ENCODE measurements around the gene SNAPC2.
"Not testable (repeated sequence)": the region's sequence is repeated elsewhere in the genome, so short reads cannot be mapped to it uniquely, and the experiment has no call there.

The SNAPC2 gene

DNA sequence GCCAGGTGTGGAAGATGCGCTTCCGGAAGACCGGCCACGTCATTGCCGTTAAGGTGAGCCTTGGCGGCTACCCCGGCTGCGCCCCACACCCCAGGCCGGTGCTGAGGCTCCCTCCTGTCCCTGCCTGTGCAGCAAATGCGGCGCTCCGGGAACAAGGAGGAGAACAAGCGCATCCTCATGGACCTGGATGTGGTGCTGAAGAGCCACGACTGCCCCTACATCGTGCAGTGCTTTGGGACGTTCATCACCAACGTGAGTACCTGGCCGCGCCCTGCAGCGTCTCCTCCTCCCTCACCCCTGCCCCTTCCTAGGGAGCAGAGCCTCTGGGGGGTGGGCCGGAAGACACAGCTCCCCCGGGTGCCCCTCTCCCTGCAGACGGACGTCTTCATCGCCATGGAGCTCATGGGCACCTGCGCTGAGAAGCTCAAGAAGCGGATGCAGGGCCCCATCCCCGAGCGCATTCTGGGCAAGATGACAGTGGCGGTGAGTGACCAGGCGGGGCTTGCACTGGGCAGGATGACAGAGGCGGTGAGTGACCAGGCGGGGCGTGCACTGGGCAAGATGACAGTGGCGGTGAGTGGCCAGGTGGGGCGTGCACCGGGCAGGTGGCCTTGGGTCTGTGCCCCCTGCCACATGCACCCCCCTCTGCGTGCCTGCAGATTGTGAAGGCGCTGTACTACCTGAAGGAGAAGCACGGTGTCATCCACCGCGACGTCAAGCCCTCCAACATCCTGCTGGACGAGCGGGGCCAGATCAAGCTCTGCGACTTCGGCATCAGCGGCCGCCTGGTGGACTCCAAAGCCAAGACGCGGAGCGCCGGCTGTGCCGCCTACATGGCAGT, 9.6 kb upstream of the SNAPC2 start:
- DNase-seq, result no peak

DNA sequence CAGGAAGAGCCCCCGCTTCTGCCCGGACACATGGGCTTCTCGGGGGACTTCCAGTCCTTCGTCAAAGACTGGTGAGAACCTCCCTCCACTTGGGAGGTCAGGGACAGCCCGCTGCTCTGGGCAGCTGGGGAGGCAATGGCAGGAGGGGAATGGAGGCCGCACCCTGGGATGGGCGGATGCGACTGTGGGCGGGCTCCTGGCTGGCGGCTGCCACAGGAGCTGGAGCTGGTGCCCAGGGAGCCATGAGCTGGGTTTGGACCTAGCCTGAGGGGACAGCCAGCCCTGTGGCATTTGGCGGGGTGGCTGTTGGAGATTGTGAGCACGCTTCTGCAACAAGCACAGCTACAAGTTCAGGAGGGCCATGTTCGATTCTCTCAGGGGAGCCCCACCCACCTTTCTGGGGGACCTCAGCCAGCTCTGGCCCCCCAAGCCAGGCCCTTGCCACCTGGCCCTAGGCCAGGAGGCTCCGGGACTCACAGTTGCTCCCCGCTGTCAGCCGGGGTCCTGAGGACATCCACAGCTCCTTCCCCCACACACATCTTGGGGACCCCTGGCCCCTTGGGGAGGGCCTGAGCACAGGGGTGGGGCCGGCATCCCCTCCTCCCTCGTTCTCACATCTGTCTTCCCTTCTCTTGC, 8.5 kb upstream of the SNAPC2 start:
- DNase-seq, result no peak

DNA sequence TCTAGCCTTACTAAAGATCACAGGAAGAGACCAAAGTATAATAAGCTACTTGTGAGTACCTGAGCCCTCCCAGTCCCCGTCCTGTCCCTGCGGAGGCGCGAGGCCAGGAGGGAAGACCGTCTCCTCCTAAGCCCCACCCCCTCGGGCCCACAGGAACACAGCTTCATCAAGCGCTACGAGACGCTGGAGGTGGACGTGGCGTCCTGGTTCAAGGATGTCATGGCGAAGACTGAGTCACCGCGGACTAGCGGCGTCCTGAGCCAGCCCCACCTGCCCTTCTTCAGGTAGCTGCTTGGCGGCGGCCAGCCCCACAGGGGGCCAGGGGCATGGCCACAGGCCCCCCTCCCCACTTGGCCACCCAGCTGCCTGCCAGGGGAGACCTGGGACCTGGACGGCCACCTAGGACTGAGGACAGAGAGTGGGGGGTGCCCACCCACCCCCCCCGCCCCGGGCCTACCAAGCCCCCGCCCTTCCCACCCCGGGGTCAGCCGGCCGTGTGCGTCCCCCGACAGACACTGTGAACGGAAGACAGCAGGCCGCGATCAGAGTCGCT, 7.9 kb upstream of the SNAPC2 start:
- DNase-seq, result no peak

DNA sequence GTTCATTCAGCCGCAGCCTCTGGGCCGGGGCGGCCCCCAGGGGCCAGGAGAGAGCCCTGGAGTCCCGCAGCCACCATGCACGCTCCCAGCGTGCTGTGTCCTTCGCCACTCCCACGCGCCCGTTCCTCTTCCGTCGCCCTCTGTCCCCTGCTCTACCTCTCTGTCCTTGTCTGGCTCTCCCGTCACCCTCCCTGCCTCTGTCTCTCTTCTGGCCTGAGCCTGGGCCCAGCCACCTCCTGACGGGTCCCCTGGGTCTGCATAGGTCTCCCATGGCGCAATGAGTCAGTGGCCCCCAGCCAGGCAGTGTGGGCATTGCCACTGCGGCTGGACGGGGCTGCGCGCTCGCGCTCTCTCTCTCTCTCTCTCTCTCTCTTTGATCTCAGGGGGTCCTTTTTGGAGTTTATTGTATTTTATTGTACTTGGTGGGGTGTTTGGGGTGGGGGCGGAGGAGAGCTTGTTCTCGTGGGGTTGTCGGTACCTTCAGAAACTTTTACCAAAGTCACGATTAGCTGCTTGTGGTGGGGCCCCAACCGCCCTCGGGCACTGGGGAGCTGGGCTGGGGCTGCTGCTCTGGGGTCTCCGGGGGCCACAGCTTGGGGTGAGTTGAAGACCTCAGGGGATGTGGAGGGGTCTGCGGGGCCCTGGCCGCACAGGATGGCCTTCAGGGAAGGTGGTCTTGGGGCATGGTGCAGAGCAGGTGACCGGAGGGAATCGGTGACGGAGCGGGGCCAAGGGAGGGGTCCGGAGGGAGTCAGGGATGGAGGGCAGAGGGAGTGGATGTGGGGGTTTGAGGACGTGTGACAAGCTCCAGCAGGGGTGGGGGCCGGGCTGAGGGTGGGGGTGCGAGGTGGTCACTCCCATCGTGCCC, 7.2 kb upstream of the SNAPC2 start:
- DNase-seq, result no peak

DNA sequence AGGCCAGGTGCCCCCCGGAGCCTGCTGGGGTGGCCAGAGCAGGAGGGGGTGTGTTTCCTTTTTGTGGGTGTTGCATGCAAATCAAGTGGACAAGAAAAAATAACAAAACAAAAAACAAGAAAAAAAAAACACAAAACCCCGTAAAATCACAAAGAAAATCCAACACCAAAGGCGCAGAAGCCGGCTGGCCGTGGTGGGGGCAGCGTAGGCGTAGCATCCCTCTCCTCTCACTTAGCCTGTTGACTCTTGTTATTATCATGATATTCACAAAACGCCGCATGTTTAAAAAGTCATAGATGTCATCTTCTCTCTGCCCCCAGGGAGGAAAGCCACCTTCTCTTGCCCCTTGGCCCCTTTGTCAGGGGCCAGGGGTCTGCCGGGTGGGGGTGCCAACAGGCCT, 6.5 kb upstream of the SNAPC2 start:
- DNase-seq, result no peak

DNA sequence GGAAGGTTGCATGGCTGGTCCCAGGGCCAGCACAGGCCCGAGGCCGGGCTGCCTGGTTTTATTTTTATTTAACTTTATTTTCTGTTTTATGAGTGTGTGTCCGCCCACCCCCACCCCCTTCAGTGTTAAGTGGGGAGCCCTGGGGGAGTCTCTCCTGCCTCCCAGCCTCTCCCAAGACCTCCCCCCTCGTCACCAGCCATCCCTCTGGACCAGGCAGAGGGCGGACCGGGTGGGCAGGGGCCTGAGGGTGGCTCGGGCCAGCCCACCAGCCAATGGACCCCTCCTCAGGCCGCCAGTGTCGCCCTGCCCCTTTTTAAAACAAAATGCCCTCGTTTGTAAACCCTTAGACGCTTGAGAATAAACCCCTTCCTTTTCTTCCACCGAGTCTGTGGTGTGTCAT, 6.0 kb upstream of the SNAPC2 start:
- no peak for DNase-seq

DNA sequence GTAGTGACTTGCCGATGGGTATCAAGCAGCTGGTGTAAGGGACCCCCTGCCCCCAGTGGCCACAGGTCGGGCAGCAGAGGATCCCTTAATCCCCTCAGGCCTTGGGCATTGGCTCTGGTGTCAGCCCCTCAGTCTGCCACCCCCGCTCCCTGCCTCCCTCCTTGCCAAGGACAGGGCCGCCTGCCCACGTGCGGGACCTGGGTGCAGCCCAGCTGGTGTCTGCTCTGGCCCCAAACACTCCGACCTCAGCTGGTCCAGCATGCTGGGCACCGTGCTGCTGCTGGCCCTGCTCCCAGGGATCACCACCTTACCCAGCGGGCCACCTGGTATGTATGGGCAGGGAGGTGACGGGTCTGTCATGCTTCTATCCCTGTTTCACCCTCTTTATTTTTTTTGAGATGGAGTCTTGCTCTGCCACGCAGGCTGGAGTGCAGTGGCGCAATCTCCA, 5.5 kb upstream of the SNAPC2 start, which contains the start of gene TGFBR3L:
Gene TGFBR3L (plus strand): TSS at position 233 of the 448 bp plus-strand sequence.
- DNase-seq, result no peak

DNA sequence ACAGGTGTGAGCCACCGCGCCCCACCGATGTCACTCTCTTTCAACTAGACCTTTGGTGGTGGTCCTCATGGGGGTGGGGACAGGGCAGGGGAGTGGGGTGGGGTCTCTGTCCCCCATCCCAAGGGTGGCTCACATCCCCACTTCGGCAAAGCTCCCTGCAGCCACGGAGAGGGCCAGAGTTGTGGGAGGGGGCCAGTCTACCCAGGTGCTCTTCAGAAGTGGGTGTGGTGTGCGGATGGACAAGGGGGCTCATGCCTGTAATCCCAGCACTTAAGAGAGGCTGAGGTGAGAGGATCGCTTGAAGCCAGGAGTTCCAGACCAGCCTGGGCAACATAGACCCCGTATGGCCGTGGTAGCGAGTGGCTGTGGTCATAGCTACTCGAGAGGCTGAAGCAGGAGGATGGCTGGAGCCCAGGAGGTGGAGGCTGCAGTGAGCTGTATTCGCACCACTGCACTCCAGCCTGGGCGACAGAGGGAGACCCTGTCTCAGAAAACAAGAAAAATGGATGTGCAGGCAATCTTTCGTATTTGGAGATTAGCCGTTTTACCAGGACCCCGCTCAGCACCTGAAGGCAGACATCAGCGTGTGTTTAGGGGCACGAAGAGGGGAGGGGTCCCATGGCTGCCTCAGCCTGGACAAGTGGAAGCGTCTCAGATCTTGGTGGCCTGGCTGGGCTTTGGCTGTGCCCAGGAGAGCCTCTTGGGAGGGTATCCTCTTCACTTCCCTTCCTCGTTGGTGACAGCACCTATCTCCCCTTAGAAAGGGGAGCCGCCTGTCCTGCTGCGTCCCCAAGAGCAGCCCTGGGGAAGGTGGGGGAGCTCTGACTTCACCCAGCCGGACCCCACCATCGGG, 4.7 kb upstream of the SNAPC2 start:
- no peak for DNase-seq

DNA sequence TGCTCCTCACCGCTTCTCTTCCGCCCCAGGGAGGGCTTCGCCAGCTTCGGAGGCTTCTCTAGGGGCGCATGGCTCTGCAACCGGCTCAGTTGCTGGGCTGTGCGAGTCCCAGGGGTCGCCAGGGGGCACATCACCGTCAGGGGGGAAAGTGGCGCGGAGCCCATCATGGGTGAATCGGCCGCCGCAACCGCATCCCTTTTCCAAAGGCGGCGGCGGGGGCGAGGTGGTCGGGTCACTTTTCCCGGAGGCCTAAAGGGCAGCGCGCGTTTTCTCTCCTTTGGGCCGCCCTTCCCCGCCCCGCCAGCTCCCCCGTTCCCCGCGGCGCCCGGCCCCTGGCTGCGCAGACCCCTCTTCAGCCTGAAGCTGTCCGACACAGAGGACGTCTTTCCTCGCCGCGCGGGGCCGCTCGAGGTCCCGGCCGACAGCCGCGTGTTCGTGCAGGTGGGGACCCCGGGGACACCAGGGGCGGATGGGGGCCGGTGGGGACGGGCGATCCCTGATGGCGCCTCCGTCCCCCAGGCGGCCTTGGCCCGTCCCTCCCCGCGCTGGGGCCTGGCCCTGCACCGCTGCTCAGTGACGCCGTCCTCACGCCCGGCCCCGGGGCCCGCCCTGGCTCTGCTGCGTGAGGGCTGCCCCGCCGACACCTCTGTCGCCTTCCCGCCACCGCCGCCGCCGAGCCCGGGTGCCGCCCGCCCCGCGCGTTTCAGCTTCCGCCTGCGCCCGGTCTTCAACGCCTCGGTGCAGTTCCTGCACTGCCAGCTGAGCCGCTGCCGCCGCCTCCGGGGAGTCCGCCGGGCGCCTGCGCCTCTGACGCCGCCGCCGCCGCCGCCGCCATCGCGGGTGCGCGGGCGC, 3.8 kb upstream of the SNAPC2 start:
- no peak for DNase-seq

DNA sequence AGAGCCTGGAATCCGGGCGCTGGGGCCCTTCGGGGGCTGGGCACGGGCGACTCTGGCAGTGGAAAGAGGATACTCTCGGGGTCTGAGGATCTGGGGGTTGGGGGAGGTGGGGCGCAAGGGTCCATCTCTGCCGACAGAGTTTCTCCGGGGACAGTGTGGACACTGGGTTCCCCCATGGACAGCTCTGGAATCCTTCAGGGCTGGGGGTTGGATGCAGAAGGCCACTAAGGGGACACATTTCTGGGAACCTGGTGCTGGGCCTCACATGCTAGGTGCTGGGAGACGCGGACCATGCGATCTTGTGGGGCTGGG, 3.2 kb upstream of the SNAPC2 start:
- no peak for DNase-seq

DNA sequence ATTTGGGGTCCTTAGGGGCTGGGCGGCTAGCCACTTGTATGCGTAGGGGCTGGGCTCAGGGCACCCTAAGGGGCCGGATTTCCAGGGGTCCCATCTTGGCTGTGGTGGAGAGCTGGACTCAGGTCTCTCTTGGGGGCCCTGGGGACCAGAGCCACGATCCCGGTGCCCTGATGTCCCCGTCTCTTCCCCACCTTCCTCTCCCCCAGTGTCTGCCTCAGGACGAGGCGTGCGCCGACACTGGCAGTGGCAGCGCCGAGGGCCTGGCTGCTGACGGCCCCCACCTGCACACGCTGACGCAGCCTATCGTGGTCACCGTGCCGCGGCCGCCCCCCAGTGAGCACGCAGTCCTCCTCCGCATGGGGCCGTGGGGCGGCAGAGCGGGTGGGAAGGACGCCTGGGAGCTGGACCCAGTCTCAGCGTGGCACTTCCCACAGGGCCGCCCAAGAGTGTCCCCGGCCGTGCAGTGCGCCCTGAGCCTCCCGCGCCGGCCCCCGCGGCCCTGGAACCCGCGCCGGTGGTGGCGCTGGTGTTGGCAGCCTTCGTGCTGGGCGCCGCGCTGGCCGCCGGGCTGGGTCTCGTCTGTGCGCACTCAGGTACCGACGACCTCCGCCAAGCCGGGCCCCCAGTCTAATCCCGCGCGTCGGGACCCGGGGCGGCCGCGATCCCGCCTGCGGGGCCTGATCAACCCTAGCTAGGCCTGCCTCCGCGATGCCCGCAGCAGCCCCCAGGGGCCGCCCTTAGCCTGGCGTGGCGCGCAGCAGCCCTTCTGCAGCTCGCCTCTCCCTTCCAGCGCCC, 2.7 kb upstream of the SNAPC2 start:
- DNase-seq, result no peak

DNA sequence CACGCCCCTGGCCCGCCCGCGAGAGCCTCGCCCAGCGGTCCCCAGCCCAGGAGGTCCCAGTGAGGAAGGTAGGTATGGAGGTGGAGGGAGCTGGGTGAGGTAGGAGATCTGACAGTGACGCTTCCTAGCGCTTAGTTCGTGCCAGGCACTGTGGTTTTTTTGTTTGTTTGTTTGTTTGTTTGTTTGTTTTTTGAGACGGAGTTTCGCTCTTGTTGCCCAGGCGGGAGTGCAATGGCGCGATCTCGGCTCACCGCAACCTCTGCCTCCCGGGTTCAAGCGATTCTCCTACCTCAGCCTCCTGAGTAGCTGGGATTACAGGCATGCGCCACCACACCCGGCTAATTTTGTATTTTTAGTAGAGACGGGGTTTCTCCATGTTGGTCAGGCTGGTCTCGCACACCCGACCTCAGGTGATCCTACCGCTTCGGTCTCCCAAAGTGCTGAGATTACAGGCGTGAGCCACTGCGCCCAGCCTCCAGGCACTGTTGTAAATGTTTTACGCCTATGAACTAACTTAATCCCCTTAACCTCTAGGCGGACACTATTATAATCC, 2.0 kb upstream of the SNAPC2 start:
- not testable (repeated sequence) for DNase-seq

DNA sequence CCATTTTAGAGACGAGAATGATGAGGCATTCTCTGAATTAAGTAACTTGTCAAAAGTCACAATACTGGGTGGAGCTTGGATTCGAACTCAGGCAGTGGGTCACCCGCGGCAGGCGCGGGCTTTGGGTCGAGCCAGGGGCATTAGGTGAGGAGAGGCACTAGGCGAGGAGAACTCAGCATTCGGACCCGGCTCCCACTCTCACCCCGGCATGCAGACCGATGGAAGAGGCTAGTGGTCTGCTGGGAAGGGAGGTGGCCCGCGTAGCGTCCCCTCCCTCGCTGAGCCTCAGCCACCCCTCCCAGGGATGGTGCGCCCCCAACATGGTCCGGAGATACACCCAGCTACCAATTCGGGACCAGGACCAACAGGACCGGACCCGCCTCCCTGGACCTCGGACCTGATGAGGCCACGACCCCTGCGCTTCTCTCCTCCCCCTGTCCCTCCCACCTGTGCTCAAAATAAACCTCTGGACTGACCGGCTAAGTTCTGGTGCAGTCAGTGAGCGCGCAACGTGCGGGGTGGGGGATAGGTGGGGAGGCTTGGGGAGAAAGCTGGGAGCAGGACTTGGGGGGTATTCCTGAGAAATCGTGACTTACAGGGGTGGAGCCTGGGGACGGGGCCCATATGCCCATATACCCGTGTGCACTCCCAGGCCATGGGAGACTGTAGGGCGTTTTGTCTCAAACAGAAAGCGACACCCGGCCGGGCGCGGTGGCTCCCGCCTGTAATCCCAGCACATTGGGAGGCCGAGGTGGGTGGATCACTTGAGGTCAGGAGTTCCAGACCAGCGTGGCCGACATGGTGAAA, 1.3 kb upstream of the SNAPC2 start:
- DNase-seq, result no peak

DNA sequence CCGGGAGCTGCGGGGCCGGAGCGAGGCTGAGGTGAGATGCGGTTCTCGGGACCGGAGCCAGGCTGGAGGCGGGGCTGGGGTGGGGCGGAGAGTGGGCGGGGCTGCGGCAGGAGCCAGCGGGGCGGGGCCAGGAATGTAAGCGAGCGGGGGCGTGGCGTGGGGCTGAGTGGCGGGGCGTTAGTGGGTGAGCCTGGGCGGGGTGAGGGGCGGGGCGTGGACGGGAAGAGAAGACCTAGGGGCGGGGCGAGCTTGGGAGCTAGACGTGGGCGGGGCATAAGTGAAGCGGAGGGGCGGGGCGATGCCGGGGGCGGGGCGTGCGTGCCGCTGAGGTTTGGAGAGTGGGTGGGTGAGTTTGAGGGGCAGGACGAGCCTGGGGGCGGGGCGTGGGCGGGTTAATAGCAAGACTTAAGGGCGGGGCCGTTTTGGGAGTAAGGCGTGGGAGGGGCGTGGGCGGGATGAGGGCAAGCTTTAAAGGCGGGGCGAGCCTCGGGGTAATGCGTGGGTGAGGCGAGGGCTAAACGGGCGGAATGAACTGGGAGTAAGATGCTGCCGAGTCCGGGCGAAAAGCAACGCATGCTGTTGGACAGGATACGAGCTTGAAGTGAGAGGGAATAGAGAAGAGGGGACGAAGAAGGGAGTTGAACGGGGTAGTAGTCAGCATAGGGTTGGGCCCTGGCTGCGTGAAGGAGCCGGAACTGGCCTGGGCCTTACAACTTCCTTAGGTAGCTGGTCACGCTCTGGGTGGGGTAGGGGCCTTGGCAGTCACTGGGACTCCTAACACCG, 572 bp downstream of the SNAPC2 start:
- DNase-seq, result peak; percentile 66

DNA sequence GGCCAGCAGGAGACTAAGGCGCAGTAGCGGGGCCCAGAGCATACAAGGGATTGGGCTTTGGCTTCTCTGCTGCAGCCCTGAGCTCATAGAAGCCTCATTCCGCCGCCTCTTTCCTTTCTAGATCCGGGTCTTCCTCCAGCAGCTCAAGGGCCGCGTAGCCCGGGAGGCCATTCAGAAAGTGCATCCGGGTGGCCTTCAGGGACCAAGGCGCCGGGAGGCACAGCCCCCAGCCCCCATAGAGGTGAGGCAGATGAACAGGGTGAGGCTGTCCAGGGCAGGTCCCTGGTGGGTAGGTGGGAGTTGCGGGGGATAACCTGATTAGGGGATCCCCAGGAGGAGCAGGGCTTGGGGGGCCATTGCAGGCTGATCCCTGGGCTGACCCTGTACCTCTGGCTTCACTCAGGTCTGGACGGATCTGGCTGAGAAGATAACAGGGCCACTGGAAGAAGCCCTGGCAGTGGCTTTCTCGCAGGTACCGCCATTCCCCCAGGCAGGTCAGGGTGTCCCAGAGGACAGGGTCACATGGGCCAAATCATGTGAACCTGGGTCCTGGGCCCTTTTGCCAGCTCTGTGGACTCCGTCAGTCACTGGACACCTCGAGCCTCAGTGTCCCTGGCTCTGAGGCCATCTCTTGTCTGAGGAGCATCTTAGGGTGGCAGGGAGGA, 1.3 kb downstream of the SNAPC2 start:
- no peak for DNase-seq

DNA sequence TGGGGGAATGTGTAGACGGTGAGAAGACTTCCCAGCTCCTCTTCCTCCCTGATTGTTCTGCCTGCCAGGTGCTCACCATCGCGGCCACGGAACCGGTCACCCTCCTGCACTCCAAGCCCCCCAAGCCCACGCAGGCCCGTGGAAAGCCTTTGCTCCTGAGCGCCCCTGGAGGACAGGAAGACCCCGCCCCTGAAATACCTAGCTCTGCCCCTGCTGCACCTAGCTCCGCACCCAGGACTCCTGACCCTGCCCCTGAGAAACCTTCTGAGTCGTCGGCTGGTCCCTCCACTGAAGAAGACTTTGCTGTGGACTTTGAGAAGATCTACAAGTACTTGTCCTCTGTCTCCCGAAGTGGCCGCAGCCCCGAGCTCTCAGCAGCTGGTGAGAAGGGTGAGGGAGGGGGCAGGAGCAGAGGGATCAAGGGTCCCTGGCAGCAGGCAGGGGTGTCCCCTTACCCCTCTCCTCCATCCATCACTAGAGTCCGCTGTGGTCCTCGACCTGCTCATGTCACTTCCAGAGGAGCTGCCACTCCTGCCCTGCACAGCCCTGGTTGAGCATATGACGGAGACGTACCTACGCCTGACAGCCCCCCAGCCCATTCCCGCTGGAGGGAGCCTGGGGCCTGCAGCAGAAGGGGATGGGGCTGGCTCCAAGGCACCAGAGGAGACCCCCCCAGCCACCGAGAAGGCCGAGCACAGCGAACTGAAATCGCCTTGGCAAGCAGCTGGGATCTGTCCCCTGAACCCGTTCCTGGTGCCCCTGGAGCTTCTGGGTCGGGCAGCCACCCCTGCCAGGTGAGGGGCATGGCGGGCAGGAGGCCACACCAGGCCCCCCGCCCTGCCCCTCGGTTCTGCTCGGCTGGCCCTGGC, 2.1 kb downstream of the SNAPC2 start:
- no peak for DNase-seq

DNA sequence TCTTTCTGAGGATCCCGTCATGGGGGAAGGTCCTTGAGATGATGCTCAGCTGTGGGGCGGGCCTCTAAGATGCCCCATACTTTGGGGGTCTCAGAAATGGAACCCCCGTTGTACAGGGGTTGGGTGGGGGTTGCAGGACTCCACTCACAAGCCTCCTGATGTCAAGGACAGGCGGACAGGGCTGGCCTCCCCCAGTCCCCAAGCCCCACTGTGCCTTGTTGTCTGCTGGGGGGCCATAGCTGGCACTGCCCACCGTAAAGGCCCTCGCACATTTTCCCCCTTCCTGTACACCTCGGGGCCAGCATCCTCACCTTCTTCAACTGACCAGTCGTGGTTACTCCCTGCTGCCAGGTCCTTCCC, 2.7 kb downstream of the SNAPC2 start:
- DNase-seq, result no peak

Measured in NCI-H187 treated with DMSO at 0.1 percent for 48 hours (cell line).